Measurements from ENCODE around the gene SEC24A. TPM values are rescaled to one million over a fixed set of nuclear protein-coding genes. Genes with fewer than 3 reads are reported as not detected.

SEC24A gene
- total RNA-seq, 2 experiments from 2014 or later, result 5.6 to 20.5 TPM

GRCh38 chr5:134738963-134739661 lies 90.5 kb downstream of the SEC24A start:
- H2AFZ ChIP-seq (ENCODE audit: low read length), result peak overlapping the region; percentile 73
- BruUV-seq (replicated peaks), result no TSS peak
- DNase-seq (ENCODE audit: low spot score), result peak; percentile 65

GRCh38 chr5:134741052-134741451 lies 92.5 kb downstream of the SEC24A start:
- no peak overlapping the region for H3K4me3 ChIP-seq (ENCODE audit: low read depth, low read length, poor library complexity, severe bottlenecking)
- no peak for DNase-seq (ENCODE audit: low spot score)
- H3K4me2 ChIP-seq (ENCODE audit: low read length), result no peak overlapping the region
- H3K9me2 ChIP-seq (ENCODE audit: insufficient read depth, low read length), result no peaks in the 10 kb centered on the region
- H3K36me3 ChIP-seq (ENCODE audit: insufficient read depth, low read length), result peaks cover 41% of the 10 kb centered on the region
- no peak for TF ChIP-seq EZH2phosphoT487 (IDR thresholded peaks at IDR 0.05; ENCODE audit: borderline replicate concordance, low read depth, low read length)
- no peak for TF ChIP-seq CTCF (conservative IDR thresholded peaks at IDR 0.05; ENCODE audit: low read length)
- H3K27ac ChIP-seq (ENCODE audit: low read depth, low read length, poor library complexity, severe bottlenecking), result no peak overlapping the region
- peaks cover 25% of the 10 kb centered on the region for H3K4me1 ChIP-seq (ENCODE audit: insufficient read depth, low read length, poor library complexity, severe bottlenecking)
- H4K20me1 ChIP-seq (ENCODE audit: insufficient read depth, low read length), result no peaks in the 10 kb centered on the region
- H3K79me2 ChIP-seq (ENCODE audit: insufficient read depth, low read depth, low read length), result peaks cover 51% of the 10 kb centered on the region
- no peaks in the 10 kb centered on the region for H3K9me3 ChIP-seq (ENCODE audit: low read length)
- H2AFZ ChIP-seq (ENCODE audit: low read length), result no peak overlapping the region
- POLR2A ChIA-PET, result interaction anchor here (0.6 to 2.9 kb wide), 4 partner anchors 16 to 165 kb away, joined by 3 to 14 read pairs (median 5); no protein-coding TSS in a partner anchor
- BruUV-seq (replicated peaks), result no TSS peak
- intact Hi-C loops (cut with micrococcal nuclease; ENCODE audit: unreplicated experiment), result no loop called here
- CTCF ChIA-PET (ENCODE audit: unreplicated experiment), result interaction anchor here (0.5 to 1.0 kb wide), 2 partner anchors 17 to 346 kb away, joined by 3 to 5 read pairs; partner anchors contain the start of gene DDX46

More at GRCh38 chr5:134738963-134739661, 90.5 kb downstream of the SEC24A start:
- Histone ChIP-seq H3K27ac (ENCODE audit: low read depth, low read length, poor library complexity, severe bottlenecking) (peak overlapping the region; percentile 42), H3K4me1 (ENCODE audit: insufficient read depth, low read length, poor library complexity, severe bottlenecking) (peaks cover 36% of the 10 kb centered on the region), H3K36me3 (ENCODE audit: insufficient read depth, low read length) (peaks cover 33% of the 10 kb centered on the region), H3K4me2 (ENCODE audit: low read length) (peak overlapping the region; percentile 86), H3K4me3 (ENCODE audit: low read depth, low read length, poor library complexity, severe bottlenecking) (peak overlapping the region; percentile 84), H3K9me3 (ENCODE audit: low read length) (no peaks in the 10 kb centered on the region), H4K20me1 (ENCODE audit: insufficient read depth, low read length) (no peaks in the 10 kb centered on the region), H3K9me2 (ENCODE audit: insufficient read depth, low read length) (no peaks in the 10 kb centered on the region), H3K79me2 (ENCODE audit: insufficient read depth, low read depth, low read length) (peaks cover 51% of the 10 kb centered on the region)
- intact Hi-C loops (cut with micrococcal nuclease; ENCODE audit: unreplicated experiment), result loop anchor here (1.0 to 10.0 kb wide), 11 partner anchors 19 to 512 kb away; partner anchors contain the start of genes CDKN2AIPNL, DDX46, JADE2 and PCBD2
- TF ChIP-seq EZH2phosphoT487 (IDR thresholded peaks at IDR 0.05; ENCODE audit: borderline replicate concordance, low read depth, low read length) (no peak), CTCF (conservative IDR thresholded peaks at IDR 0.05; ENCODE audit: low read length) (peak; percentile 82)
- POLR2A ChIA-PET, result interaction anchor here (0.5 to 2.9 kb wide), 9 partner anchors 11 to 704 kb away, joined by 3 to 14 read pairs (median 4); partner anchors contain the start of gene DDX46
- CTCF ChIA-PET (ENCODE audit: unreplicated experiment), result interaction anchor here (0.5 to 1.5 kb wide), 7 partner anchors 107 to 814 kb away, joined by 3 to 4 read pairs (median 3); partner anchors contain the start of gene PCBD2

GRCh38 chr5:134742134-134742533 lies 93.5 kb downstream of the SEC24A start:
- no TSS peak for BruUV-seq (replicated peaks)
- Histone ChIP-seq H3K9me3 (ENCODE audit: low read length) (no peaks in the 10 kb centered on the region), H3K27ac (ENCODE audit: low read depth, low read length, poor library complexity, severe bottlenecking) (no peak overlapping the region), H3K36me3 (ENCODE audit: insufficient read depth, low read length) (peaks cover 41% of the 10 kb centered on the region), H3K79me2 (ENCODE audit: insufficient read depth, low read depth, low read length) (peaks cover 51% of the 10 kb centered on the region), H4K20me1 (ENCODE audit: insufficient read depth, low read length) (no peaks in the 10 kb centered on the region), H3K9me2 (ENCODE audit: insufficient read depth, low read length) (no peaks in the 10 kb centered on the region), H3K4me3 (ENCODE audit: low read depth, low read length, poor library complexity, severe bottlenecking) (no peak overlapping the region), H3K4me1 (ENCODE audit: insufficient read depth, low read length, poor library complexity, severe bottlenecking) (peaks cover 16% of the 10 kb centered on the region), H2AFZ (ENCODE audit: low read length) (no peak overlapping the region), H3K4me2 (ENCODE audit: low read length) (no peak overlapping the region)
- no peak for DNase-seq (ENCODE audit: low spot score)
- ChIA-PET CTCF (ENCODE audit: unreplicated experiment) (no interaction called here), POLR2A (no interaction called here)
- TF ChIP-seq CTCF (conservative IDR thresholded peaks at IDR 0.05; ENCODE audit: low read length), result no peak
- no peak for TF ChIP-seq EZH2phosphoT487 (IDR thresholded peaks at IDR 0.05; ENCODE audit: borderline replicate concordance, low read depth, low read length)
- intact Hi-C loops (cut with micrococcal nuclease; ENCODE audit: unreplicated experiment), result no loop called here

Measured in OCI-LY7 (cell line).